HK-2 (cell line): ENCODE data around the gene CCDC83.
"Not testable (repeated sequence)": the region's sequence is repeated elsewhere in the genome, so short reads cannot be mapped to it uniquely, and the experiment has no call there.

Experiments
- DNase-seq: peaks from one replicate; pipeline ENCODE4 v3.0.0-alpha.2; 2018; ENCODE audit not compliant: unreplicated experiment

CCDC83 gene

GRCh38 chr11:85886089-85887056 is 31.2 kb downstream of the CCDC83 start:
- no peak for DNase-seq

- no peak for DNase-seq
These were observed 33.9 kb downstream of the CCDC83 start for GRCh38 chr11:85889108-85889507.

- DNase-seq: peak; percentile 35
These were observed 34.7 kb downstream of the CCDC83 start for GRCh38 chr11:85889676-85890579.

GRCh38 chr11:85893395-85893794 is 38.2 kb downstream of the CCDC83 start:
- DNase-seq: no peak

GRCh38 chr11:85896876-85897275 is 41.7 kb downstream of the CCDC83 start:
- DNase-seq: no peak

- DNase-seq: no peak
These were observed 43.3 kb downstream of the CCDC83 start for GRCh38 chr11:85898456-85898855.

- DNase-seq: no peak
These were observed 47.2 kb downstream of the CCDC83 start for GRCh38 chr11:85902353-85902752.

- no peak for DNase-seq
These were observed 48.2 kb downstream of the CCDC83 start for GRCh38 chr11:85903406-85903805.

GRCh38 chr11:85903811-85904210 is 48.6 kb downstream of the CCDC83 start:
- DNase-seq: no peak

GRCh38 chr11:85912414-85912813 is 57.2 kb downstream of the CCDC83 start:
- DNase-seq: no peak

- DNase-seq: no peak
These were observed 58.3 kb downstream of the CCDC83 start for GRCh38 chr11:85913513-85913912.

GRCh38 chr11:85914425-85914824 is 59.2 kb downstream of the CCDC83 start:
- DNase-seq: no peak

- no peak for DNase-seq
These were observed 64.0 kb downstream of the CCDC83 start for GRCh38 chr11:85918910-85919794.

- no peak for DNase-seq
These were observed 67.2 kb downstream of the CCDC83 start for GRCh38 chr11:85922367-85922766.

GRCh38 chr11:85923455-85923854 is 68.3 kb downstream of the CCDC83 start:
- no peak for DNase-seq

- not testable (repeated sequence) for DNase-seq
These were observed 71.6 kb downstream of the CCDC83 start for GRCh38 chr11:85926653-85927214.

- no peak for DNase-seq
These were observed 75.7 kb downstream of the CCDC83 start for GRCh38 chr11:85930879-85931366.

GRCh38 chr11:85934596-85935169 is 79.5 kb downstream of the CCDC83 start:
- no peak for DNase-seq

- DNase-seq: no peak
These were observed 80.6 kb downstream of the CCDC83 start for GRCh38 chr11:85935751-85936150.

GRCh38 chr11:85937835-85938234 is 82.7 kb downstream of the CCDC83 start:
- no peak for DNase-seq
